ENCODE measurements around the gene NHEJ1. TPM values are rescaled to one million over a fixed set of nuclear protein-coding genes. Genes with fewer than 3 reads are reported as not detected.

NHEJ1 gene
- polyA plus RNA-seq, 1 of the 3 experiments (the other 2 are of a cell fraction) = 16.3 TPM

DNA sequence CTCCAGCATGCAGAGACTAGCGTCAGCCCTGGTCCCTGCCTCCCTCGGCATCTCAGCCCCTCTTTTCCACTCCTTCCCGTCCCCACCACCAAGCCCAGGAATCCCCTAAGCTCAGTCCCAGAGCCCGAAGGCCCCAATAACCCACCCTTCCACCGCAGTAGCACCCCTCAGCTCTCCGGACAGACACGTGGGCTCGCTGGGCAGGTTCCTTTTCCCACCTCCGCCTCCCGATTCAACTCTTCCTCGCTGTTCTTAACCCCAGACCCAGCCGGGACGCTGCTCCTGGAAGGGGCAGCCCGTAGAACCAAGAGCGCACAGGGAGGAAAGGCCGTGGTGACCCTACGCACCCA is 101.3 kb downstream of the NHEJ1 start:
- 16% methylated on average over 14 of the region's 17 CpGs for WGBS (ENCODE audit: low lambda C conversion rate)
- CTCF ChIA-PET = interaction anchor here (0.7 to 15.5 kb wide), 23 partner anchors 9 to 206 kb away, joined by 3 to 205 read pairs (median 11); partner anchors contain the start of genes CFAP65, CRYBA2 and NHEJ1
- Histone ChIP-seq H3K79me2 (ENCODE audit: insufficient read depth) (no peaks in the 10 kb centered on the region), H3K4me3 (ENCODE audit: low read depth in 2 of 2, low read length in 1 of 2) (peak overlapping the region; percentile 10 to 12; a peak in 2 of 4 replicates), H2AFZ (ENCODE audit: low read depth) (no peak overlapping the region), H3K9ac (no peak overlapping the region), H3K9me3 (no peaks in the 10 kb centered on the region), H3K4me2 (peak overlapping the region; percentile 52; the same call in 1 of the 2 replicates), H3K27me3 (ENCODE audit: insufficient read depth) (peaks cover 40% of the 10 kb centered on the region), H3F3A (replicated peaks; ENCODE audit: insufficient read depth) (peaks cover 3% of the 10 kb centered on the region), H3K4me1 (ENCODE audit: control insufficient read depth in 1 of 2, insufficient read depth in 2 of 2, low read depth in 1 of 2, low read length in 1 of 2) (peaks cover 0 to 16% of the 10 kb centered on the region in 2 experiments; a peak in 1 of 4 replicates), H3K27ac (ENCODE audit: low read depth in 2 of 2, low read length in 1 of 2) (no peak overlapping the region), H3K36me3 (replicated peaks in 1 of 2; ENCODE audit: control insufficient read depth in 1 of 2, insufficient read depth in 2 of 2, low read length in 1 of 2) (no peaks in the 10 kb centered on the region), H4K20me1 (ENCODE audit: insufficient read depth) (peaks cover 7% of the 10 kb centered on the region), H3K9me2 (no peaks in the 10 kb centered on the region)
- POLR2A ChIA-PET = interaction anchor here (0.5 to 1.3 kb wide), 2 partner anchors 54 to 224 kb away, joined by 3 read pairs; no protein-coding TSS in a partner anchor
- DNase-seq = no peak
- TF ChIP-seq TCF12 (IDR thresholded peaks at IDR 0.05) = no peak
- TF ChIP-seq REST (IDR thresholded peaks at IDR 0.05; ENCODE audit: low read depth, low read length) = no peak
- TF ChIP-seq RXRA (IDR thresholded peaks at IDR 0.05; ENCODE audit: borderline replicate concordance, low read depth) = no peak
- TF ChIP-seq RFX5 (IDR thresholded peaks at IDR 0.05; ENCODE audit: low read length) = no peak
- no peak for TF ChIP-seq MAX (IDR thresholded peaks at IDR 0.05; ENCODE audit: low read depth)
- TF ChIP-seq FOSL2 (IDR thresholded peaks at IDR 0.05; ENCODE audit: borderline replicate concordance, low read depth) = no peak
- TF ChIP-seq RCOR1 (IDR thresholded peaks at IDR 0.05; ENCODE audit: low read length) = no peak
- no peak for TF ChIP-seq TEAD4 (IDR thresholded peaks at IDR 0.05; ENCODE audit: borderline replicate concordance, insufficient read depth)
- TF ChIP-seq MXI1 (IDR thresholded peaks at IDR 0.05; ENCODE audit: low read depth, low read length) = no peak
- TF ChIP-seq, protein P1, sequence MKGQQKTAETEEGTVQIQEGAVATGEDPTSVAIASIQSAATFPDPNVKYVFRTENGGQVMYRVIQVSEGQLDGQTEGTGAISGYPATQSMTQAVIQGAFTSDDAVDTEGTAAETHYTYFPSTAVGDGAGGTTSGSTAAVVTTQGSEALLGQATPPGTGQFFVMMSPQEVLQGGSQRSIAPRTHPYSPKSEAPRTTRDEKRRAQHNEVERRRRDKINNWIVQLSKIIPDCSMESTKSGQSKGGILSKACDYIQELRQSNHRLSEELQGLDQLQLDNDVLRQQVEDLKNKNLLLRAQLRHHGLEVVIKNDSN (IDR thresholded peaks at IDR 0.05; ENCODE audit: borderline replicate concordance, low read depth) = no peak
- no peak for TF ChIP-seq GABPA (IDR thresholded peaks at IDR 0.05; ENCODE audit: low read depth)
- no peak for TF ChIP-seq POLR2AphosphoS5 (IDR thresholded peaks at IDR 0.05; ENCODE audit: low read depth, low read length)
- TF ChIP-seq SMC3 (IDR thresholded peaks at IDR 0.05; ENCODE audit: low read depth, low read length) = no peak
- TF ChIP-seq TAF1 (IDR thresholded peaks at IDR 0.05; ENCODE audit: borderline replicate concordance, low read depth, low read length) = no peak
- no peak for TF ChIP-seq ELF1 (IDR thresholded peaks at IDR 0.05)
- no peak for TF ChIP-seq EZH2phosphoT487 (IDR thresholded peaks at IDR 0.05; ENCODE audit: borderline replicate concordance, low read depth)
- no peak for TF ChIP-seq NRF1 (IDR thresholded peaks at IDR 0.05; ENCODE audit: low read depth, low read length)
- no peak for TF ChIP-seq SIN3A (IDR thresholded peaks at IDR 0.05; ENCODE audit: borderline replicate concordance, low read depth, low read length)
- no peak for TF ChIP-seq EP300 (IDR thresholded peaks at IDR 0.05; ENCODE audit: borderline replicate concordance in 1 of 2, low read depth in 1 of 2, low read length in 1 of 2)
